Fibroblast of lung (primary cell): ENCODE data around the gene USP36. TPM values are rescaled to one million over a fixed set of nuclear protein-coding genes. Genes with fewer than 3 reads are reported as not detected.

Experiments used
- DNase-seq, 2 donors: peaks; one replicate each; pipeline versions ENCODE4 v3.0.0 to v3.0.0-alpha.2; 2010; ENCODE audit warnings: low read depth in 2 of 2
- H2AFZ ChIP-seq: 2 replicates; pipeline ENCODE4 v1.5.1; 2012; ENCODE audit warnings: low read length, control low read depth, inconsistent platforms
- H3K27ac ChIP-seq: 2 replicates; pipeline ENCODE4 v1.5.1; 2011; ENCODE audit warnings: low read length, control low read depth; ENCODE audit not compliant: insufficient read depth
- H3K27me3 ChIP-seq: 2 replicates; pipeline ENCODE4 v1.5.1; 2011; ENCODE audit warnings: mild to moderate bottlenecking, low read length; ENCODE audit not compliant: control insufficient read depth, insufficient read depth
- H3K36me3 ChIP-seq: 2 replicates; pipeline ENCODE4 v1.5.1; 2011; ENCODE audit warnings: low read length; ENCODE audit not compliant: control insufficient read depth, insufficient read depth
- H3K4me1 ChIP-seq: 2 replicates; pipeline ENCODE4 v1.5.1; 2011; ENCODE audit warnings: low read length; ENCODE audit not compliant: control insufficient read depth, insufficient read depth; ENCODE audit errors: extremely low read depth
- H3K4me2 ChIP-seq: 2 replicates; pipeline ENCODE4 v1.5.1; 2011; ENCODE audit warnings: low read length, control low read depth; ENCODE audit not compliant: insufficient read depth; ENCODE audit errors: extremely low read depth
- H3K4me3 ChIP-seq, 4 experiments: fragments of 200-600 bp in 1 of 4; sonication (generic) in 1 of 4; replicated peaks in 1 of 4; 2 replicates each; pipeline ENCODE4 v1.5.1; 2011 to 2016; ENCODE audit warnings: low read length in 4 of 4, low read depth in 3 of 4, mild to moderate bottlenecking in 3 of 4, control low read depth in 2 of 4, inconsistent platforms in 1 of 4, mixed read lengths in 1 of 4; ENCODE audit not compliant: insufficient read depth in 1 of 4; ENCODE audit errors: control extremely low read depth in 1 of 4
- H3K79me2 ChIP-seq: 2 replicates; pipeline ENCODE4 v1.5.1; 2012; ENCODE audit warnings: mild to moderate bottlenecking, low read length, inconsistent platforms; ENCODE audit not compliant: control insufficient read depth, insufficient read depth
- H3K9ac ChIP-seq: 2 replicates; pipeline ENCODE4 v1.5.1; 2011; ENCODE audit warnings: mild to moderate bottlenecking, low read length, control low read depth; ENCODE audit not compliant: insufficient read depth
- H3K9me3 ChIP-seq: 2 replicates; pipeline ENCODE4 v1.5.1; 2012; ENCODE audit warnings: low read depth, low read length; ENCODE audit not compliant: control insufficient read depth, insufficient read depth
- H4K20me1 ChIP-seq: 2 replicates; pipeline ENCODE4 v1.5.1; 2011; ENCODE audit warnings: low read length; ENCODE audit not compliant: control insufficient read depth, insufficient read depth; ENCODE audit errors: extremely low read depth
- EZH2 ChIP-seq: IDR thresholded peaks from 2 replicates; pipeline ENCODE4 v1.5.1; 2012; ENCODE audit warnings: low read length, control low read depth, mild to moderate bottlenecking; ENCODE audit errors: missing control alignments
- polyA plus RNA-seq, 2 donors: library from polyadenylated mRNA; depleted of rRNA in 1 of 2; stranded (reverse) in 1 of 2; unstranded in 1 of 2; fragments of >200 nt; gene quantifications; 2 replicates each; pipeline ENCODE4 v1.2.1, GENCODE V29; 2011 to 2012; ENCODE audit warnings: missing spikeins in 1 of 2
- total RNA-seq: library from RNA; depleted of rRNA; stranded (reverse); fragments of >200 nt; gene quantifications from 2 replicates; pipeline ENCODE4 v1.2.1, GENCODE V29; 2014
- TF ChIP-seq, protein P1 (sequence below), 2 donors: IDR thresholded peaks in 1 of 2; conservative IDR thresholded peaks in 1 of 2; 1 replicate in 1 of 2; 2 replicates in 1 of 2; pipeline ENCODE4 v1.5.1; 2011 to 2012; ENCODE audit warnings: low read length in 2 of 2, control low read depth in 1 of 2, inconsistent platforms in 1 of 2, low read depth in 1 of 2, mild to moderate bottlenecking in 1 of 2

The USP36 gene
- total and polyA plus RNA-seq, 2 donors (not counting 1 experiment from before 2014, with no cell fraction given) = 15.4 to 18.3 TPM

DNA sequence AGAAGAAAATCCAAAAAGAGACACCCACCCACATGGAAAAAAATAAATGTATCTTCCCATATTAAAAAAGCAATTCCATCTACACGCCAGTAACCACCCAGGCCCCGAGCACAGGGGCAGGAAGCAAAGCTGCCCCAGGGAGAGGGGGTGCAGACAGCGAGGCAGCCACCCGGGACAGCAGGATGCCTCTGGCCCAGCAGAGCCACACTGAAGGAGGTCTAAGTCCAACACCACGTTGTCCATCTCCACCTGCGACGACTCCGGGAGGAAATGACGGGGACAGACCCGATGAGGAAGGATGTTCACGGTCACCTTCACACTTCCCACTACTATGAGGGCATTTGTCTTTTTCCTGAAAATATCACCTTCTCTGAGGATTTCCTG lies 44.1 kb downstream of the USP36 start:
- Histone ChIP-seq H3K36me3 (peaks cover 35% of the 10 kb centered on the region), H3K4me2 (no peak overlapping the region), H3K4me3 (no peak overlapping the region), H3K4me1 (no peaks in the 10 kb centered on the region), H3K79me2 (no peaks in the 10 kb centered on the region), H3K9ac (no peak overlapping the region), H4K20me1 (no peaks in the 10 kb centered on the region), H3K9me3 (no peaks in the 10 kb centered on the region), H2AFZ (no peak overlapping the region), H3K27ac (no peak overlapping the region), H3K27me3 (no peaks in the 10 kb centered on the region)
- DNase-seq = no peak
- TF ChIP-seq EZH2 = no peak
- TF ChIP-seq, protein P1, sequence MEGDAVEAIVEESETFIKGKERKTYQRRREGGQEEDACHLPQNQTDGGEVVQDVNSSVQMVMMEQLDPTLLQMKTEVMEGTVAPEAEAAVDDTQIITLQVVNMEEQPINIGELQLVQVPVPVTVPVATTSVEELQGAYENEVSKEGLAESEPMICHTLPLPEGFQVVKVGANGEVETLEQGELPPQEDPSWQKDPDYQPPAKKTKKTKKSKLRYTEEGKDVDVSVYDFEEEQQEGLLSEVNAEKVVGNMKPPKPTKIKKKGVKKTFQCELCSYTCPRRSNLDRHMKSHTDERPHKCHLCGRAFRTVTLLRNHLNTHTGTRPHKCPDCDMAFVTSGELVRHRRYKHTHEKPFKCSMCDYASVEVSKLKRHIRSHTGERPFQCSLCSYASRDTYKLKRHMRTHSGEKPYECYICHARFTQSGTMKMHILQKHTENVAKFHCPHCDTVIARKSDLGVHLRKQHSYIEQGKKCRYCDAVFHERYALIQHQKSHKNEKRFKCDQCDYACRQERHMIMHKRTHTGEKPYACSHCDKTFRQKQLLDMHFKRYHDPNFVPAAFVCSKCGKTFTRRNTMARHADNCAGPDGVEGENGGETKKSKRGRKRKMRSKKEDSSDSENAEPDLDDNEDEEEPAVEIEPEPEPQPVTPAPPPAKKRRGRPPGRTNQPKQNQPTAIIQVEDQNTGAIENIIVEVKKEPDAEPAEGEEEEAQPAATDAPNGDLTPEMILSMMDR (conservative IDR thresholded peaks at IDR 0.05 in 1 of 2, IDR thresholded peaks at IDR 0.05 in 1 of 2; ENCODE audit: low read depth in 1 of 2, low read length in 2 of 2) = no peak

DNA sequence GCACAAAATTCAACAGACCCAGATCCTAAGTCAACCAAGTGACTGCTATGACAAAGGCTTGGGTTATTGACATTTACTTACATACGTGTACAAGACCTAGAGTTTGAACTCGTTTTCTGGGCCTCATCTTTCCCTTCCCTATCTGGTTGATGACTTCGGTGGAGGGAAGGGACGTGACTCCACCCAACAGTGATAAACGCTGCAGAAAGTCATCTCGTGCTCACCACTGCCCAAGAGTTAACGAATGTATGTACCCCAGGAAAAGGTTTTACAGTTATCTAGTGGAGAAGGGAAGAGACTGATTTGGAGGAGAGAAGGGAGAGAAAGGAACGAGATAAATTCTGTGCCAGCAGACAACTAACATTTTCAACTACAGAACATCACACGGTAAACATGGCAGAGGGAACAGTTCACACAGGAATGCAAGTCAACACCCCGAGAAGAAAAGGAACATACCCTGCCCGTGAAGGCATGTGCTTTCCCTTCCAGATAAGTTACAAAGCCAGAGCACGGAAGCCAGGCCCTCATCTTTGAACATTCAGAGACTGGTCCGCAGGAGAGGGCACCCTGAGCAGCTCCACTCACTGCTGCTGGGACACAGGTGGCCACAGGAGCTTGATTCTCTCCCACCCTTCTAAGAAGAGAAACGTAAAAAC lies 44.6 kb downstream of the USP36 start:
- no peak overlapping the region for H3K27ac ChIP-seq
- no peaks in the 10 kb centered on the region for H4K20me1 ChIP-seq
- H3K36me3 ChIP-seq = peaks cover 35% of the 10 kb centered on the region
- no peaks in the 10 kb centered on the region for H3K4me1 ChIP-seq
- no peak overlapping the region for H3K4me2 ChIP-seq
- no peaks in the 10 kb centered on the region for H3K79me2 ChIP-seq
- H2AFZ ChIP-seq = no peak overlapping the region
- H3K27me3 ChIP-seq = no peaks in the 10 kb centered on the region
- TF ChIP-seq, protein P1 (conservative IDR thresholded peaks at IDR 0.05 in 1 of 2, IDR thresholded peaks at IDR 0.05 in 1 of 2; ENCODE audit: low read depth in 1 of 2, low read length in 2 of 2) = no peak
- TF ChIP-seq EZH2 = no peak
- H3K4me3 ChIP-seq = no peak overlapping the region
- H3K9me3 ChIP-seq = no peaks in the 10 kb centered on the region
- H3K9ac ChIP-seq = no peak overlapping the region
- no peak for DNase-seq

DNA sequence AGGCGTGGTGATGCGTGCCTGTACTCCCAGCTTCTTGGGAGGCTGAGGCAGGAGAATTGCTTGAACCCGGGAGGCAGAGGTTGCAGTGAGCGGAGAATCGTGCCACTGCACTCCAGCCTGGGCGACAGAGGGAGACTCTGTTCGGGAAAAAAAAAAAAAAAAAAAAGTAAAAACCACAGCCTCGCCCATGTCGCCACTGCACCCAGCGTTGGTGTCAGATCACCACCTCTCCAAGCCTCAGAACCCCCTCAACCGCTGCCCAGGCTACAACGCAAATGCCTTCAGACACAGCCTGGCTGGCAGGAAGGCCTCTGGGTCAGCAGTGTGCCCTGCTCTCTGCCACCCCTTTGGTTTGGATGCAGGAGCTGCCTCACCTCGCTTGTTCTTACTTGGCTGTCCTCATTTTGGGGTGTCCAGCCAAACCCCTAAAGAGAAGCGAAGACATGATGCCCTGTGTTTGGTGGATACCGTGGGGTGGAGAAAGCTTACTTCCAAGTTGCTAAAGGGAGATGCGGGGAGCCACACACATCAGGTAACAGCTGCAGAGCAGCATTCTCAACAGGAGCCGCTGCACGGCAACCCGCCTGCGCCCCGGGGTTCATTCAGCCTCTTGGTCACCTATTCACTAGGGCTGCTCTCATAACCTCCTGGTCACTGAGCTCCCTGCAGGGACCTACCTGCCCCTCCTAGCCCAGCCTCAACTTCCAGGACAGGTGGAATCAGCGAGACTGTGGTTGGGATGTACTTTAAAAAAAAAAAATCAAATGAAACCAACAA lies 45.6 kb downstream of the USP36 start:
- H2AFZ ChIP-seq = no peak overlapping the region
- TF ChIP-seq, protein P1 (conservative IDR thresholded peaks at IDR 0.05 in 1 of 2, IDR thresholded peaks at IDR 0.05 in 1 of 2; ENCODE audit: low read depth in 1 of 2, low read length in 2 of 2) = no peak
- TF ChIP-seq EZH2 = no peak
- no peaks in the 10 kb centered on the region for H3K79me2 ChIP-seq
- H3K4me3 ChIP-seq = no peak overlapping the region
- H3K9ac ChIP-seq = no peak overlapping the region
- DNase-seq = no peak
- no peak overlapping the region for H3K4me2 ChIP-seq
- no peak overlapping the region for H3K27ac ChIP-seq
- no peaks in the 10 kb centered on the region for H3K9me3 ChIP-seq
- no peaks in the 10 kb centered on the region for H3K4me1 ChIP-seq
- no peaks in the 10 kb centered on the region for H4K20me1 ChIP-seq
- peaks cover 35% of the 10 kb centered on the region for H3K36me3 ChIP-seq
- H3K27me3 ChIP-seq = no peaks in the 10 kb centered on the region
